Measurements from ENCODE around the gene WNK2. TPM values are rescaled to one million over a fixed set of nuclear protein-coding genes. Genes with fewer than 3 reads are reported as not detected.
"Not testable (repeated sequence)": the region's sequence is repeated elsewhere in the genome, so short reads cannot be mapped to it uniquely, and the experiment has no call there.

Gene WNK2
- polyA plus RNA-seq, 2 of the 4 experiments (the other 2 are of a cell fraction): 2.1 to 6.7 TPM

GRCh38 chr9:93248386-93249040 lies 64.6 kb downstream of the WNK2 start:
- no peak for ATAC-seq
- H3K9me3 ChIP-seq: no peaks in the 10 kb centered on the region
- TF ChIP-seq REST (IDR thresholded peaks at IDR 0.05) (no peak), CHD2 (IDR thresholded peaks at IDR 0.05; ENCODE audit: low read length, partially characterized antibody) (no peak), RARB (CRISPR knock-in tag; IDR thresholded peaks at IDR 0.05) (no peak), USF2 (IDR thresholded peaks at IDR 0.05) (no peak), POLR2A (IDR thresholded peaks at IDR 0.05; ENCODE audit: low read length) (no peak), FOXS1 (CRISPR knock-in tag; IDR thresholded peaks at IDR 0.05) (no peak), NFE2L2 (conservative IDR thresholded peaks at IDR 0.05; ENCODE audit: low read length) (no peak), E2F6 (IDR thresholded peaks at IDR 0.05; ENCODE audit: borderline replicate concordance, low read depth) (no peak), FOSB (CRISPR knock-in tag; IDR thresholded peaks at IDR 0.05) (no peak), HDAC2 (IDR thresholded peaks at IDR 0.05) (no peak), ELK1 (IDR thresholded peaks at IDR 0.05; ENCODE audit: low read depth, low read length) (no peak), EHMT2 (IDR thresholded peaks at IDR 0.05; ENCODE audit: low read depth) (no peak)
- H3K4me3 ChIP-seq: no peak overlapping the region
- no peak overlapping the region for H3K27ac ChIP-seq
- ChIA-PET CTCF (no interaction called here), POLR2A (no interaction called here)
- H3K4me2 ChIP-seq: no peak overlapping the region
- FAIRE-seq: no peak
- WGBS (ENCODE audit: missing lambda C conversion rate): 58% methylated on average over 1 of the region's 3 CpGs
- no peak for DNase-seq (ENCODE audit: low read depth in 1 of 2, low spot score in 1 of 2)
- H3K4me1 ChIP-seq: no peaks in the 10 kb centered on the region

- no peak overlapping the region for H3K4me2 ChIP-seq
- H3K4me1 ChIP-seq: no peaks in the 10 kb centered on the region
- DNase-seq (ENCODE audit: low read depth in 1 of 2, low spot score in 1 of 2) (no peak), FAIRE-seq (no peak), ATAC-seq (no peak)
- H3K9me3 ChIP-seq: no peaks in the 10 kb centered on the region
- no peak for TF ChIP-seq RNF2 (IDR thresholded peaks at IDR 0.05; ENCODE audit: borderline replicate concordance, low read depth)
- no peak for TF ChIP-seq HOXA7 (CRISPR knock-in tag; IDR thresholded peaks at IDR 0.05)
- TF ChIP-seq POLR2AphosphoS2 (conservative IDR thresholded peaks at IDR 0.05; ENCODE audit: low read length): no peak
- no peak for TF ChIP-seq ELK1 (IDR thresholded peaks at IDR 0.05; ENCODE audit: low read depth, low read length)
- no peak for TF ChIP-seq RCOR1 (IDR thresholded peaks at IDR 0.05; ENCODE audit: low read depth, low read length)
- no peak for TF ChIP-seq ZC3H11A (IDR thresholded peaks at IDR 0.05)
- no peak for TF ChIP-seq EP300 (IDR thresholded peaks at IDR 0.05)
- no peak for TF ChIP-seq NPAS2 (CRISPR knock-in tag; IDR thresholded peaks at IDR 0.05; ENCODE audit: borderline replicate concordance)
- no peak for TF ChIP-seq BCL3 (IDR thresholded peaks at IDR 0.05)
- no peak for TF ChIP-seq POLR2A (IDR thresholded peaks at IDR 0.05; ENCODE audit: low read length)
- no peak for TF ChIP-seq KDM5A (IDR thresholded peaks at IDR 0.05)
- TF ChIP-seq JUNB (IDR thresholded peaks at IDR 0.05): no peak
- TF ChIP-seq CHD2 (IDR thresholded peaks at IDR 0.05; ENCODE audit: low read length, partially characterized antibody): no peak
- ChIA-PET CTCF (interaction anchor here (0.6 to 2.0 kb wide), 4 partner anchors 16 to 247 kb away, joined by 3 to 4 read pairs (median 3); no protein-coding TSS in a partner anchor), POLR2A (no interaction called here)
- H3K27ac ChIP-seq: no peak overlapping the region
- H3K4me3 ChIP-seq: no peak overlapping the region
- 90% methylated on average over 4 of the region's 4 CpGs for WGBS (ENCODE audit: missing lambda C conversion rate)
Measured at GRCh38 chr9:93250185-93250584, 66.2 kb downstream of the WNK2 start.

GRCh38 chr9:93251309-93251708 lies 67.4 kb downstream of the WNK2 start:
- H3K27ac ChIP-seq; H3K9me3 ChIP-seq; FAIRE-seq; DNase-seq (ENCODE audit: low read depth in 1 of 2, low spot score in 1 of 2); H3K4me3 ChIP-seq; POLR2A ChIA-PET; H3K4me2 ChIP-seq; ATAC-seq; H3K4me1 ChIP-seq: not testable (repeated sequence)
- CTCF ChIA-PET: interaction anchor here (1.1 to 1.4 kb wide), 2 partner anchors 52 to 142 kb away, joined by 3 read pairs; no protein-coding TSS in a partner anchor
- 92% methylated on average over 8 of the region's 8 CpGs for WGBS (ENCODE audit: missing lambda C conversion rate)
